ENCODE data around the gene MMP3.

The MMP3 gene

GRCh38 chr11:102819491-102819890 is 23.9 kb downstream of the MMP3 start:
- Histone ChIP-seq H2BK12ac (ENCODE audit: low read length in 2 of 2) (no peak overlapping the region), H3K4me1 (ENCODE audit: control insufficient read depth, insufficient read depth, low read depth, low read length) (no peaks in the 10 kb centered on the region), H4K8ac (ENCODE audit: low read length) (no peak overlapping the region), H3K36me3 (ENCODE audit: control insufficient read depth in 1 of 2, insufficient read depth in 2 of 2, low read depth in 1 of 2, low read length in 2 of 2) (no peaks in the 10 kb centered on the region), H3K4me3 (ENCODE audit: insufficient read depth in 1 of 2, low read depth in 1 of 2, low read length in 2 of 2) (no peak overlapping the region), H3K27me3 (ENCODE audit: control insufficient read depth in 1 of 2, insufficient read depth in 1 of 2, low read length in 2 of 2) (peaks cover 12 to 20% of the 10 kb centered on the region in 2 experiments), H3K9me3 (ENCODE audit: control insufficient read depth, low read length) (peaks cover 4% of the 10 kb centered on the region), H3K18ac (ENCODE audit: low read depth in 1 of 2, low read length in 2 of 2) (no peak overlapping the region), H3K4ac (ENCODE audit: low read depth in 1 of 2, low read length in 2 of 2) (no peak overlapping the region), H2AK5ac (ENCODE audit: low read length, severe bottlenecking) (no peak overlapping the region), H4K91ac (ENCODE audit: low read length) (no peak overlapping the region), H3K4me2 (ENCODE audit: low read length, poor library complexity, severe bottlenecking) (no peak overlapping the region), H2BK120ac (ENCODE audit: low read depth, low read length) (no peak overlapping the region), H2AFZ (ENCODE audit: low read depth, low read length) (no peak overlapping the region), H3K27ac (ENCODE audit: low read length, poor library complexity, severe bottlenecking) (no peak overlapping the region), H3K14ac (ENCODE audit: low read length in 2 of 2) (no peak overlapping the region), H3K9ac (ENCODE audit: low read length) (no peak overlapping the region), H3K23ac (ENCODE audit: low read length in 2 of 2) (no peak overlapping the region), H2BK15ac (ENCODE audit: low read depth, poor library complexity, severe bottlenecking) (no peak overlapping the region), H2BK5ac (ENCODE audit: low read depth, low read length, poor library complexity, severe bottlenecking) (no peak overlapping the region), H3K79me1 (replicated peaks; ENCODE audit: low read length, poor library complexity, severe bottlenecking) (no peaks in the 10 kb centered on the region)
- 65% methylated on average over 6 of the region's 6 CpGs for WGBS
- DNase-seq = no peak

- H3K18ac ChIP-seq (ENCODE audit: low read depth in 1 of 2, low read length in 2 of 2) = no peak overlapping the region
- no peak overlapping the region for H3K4me3 ChIP-seq (ENCODE audit: insufficient read depth in 1 of 2, low read depth in 1 of 2, low read length in 2 of 2)
- no peak overlapping the region for H3K9ac ChIP-seq (ENCODE audit: low read length)
- no peak overlapping the region for H2BK12ac ChIP-seq (ENCODE audit: low read length in 2 of 2)
- no peak overlapping the region for H4K91ac ChIP-seq (ENCODE audit: low read length)
- H3K14ac ChIP-seq (ENCODE audit: low read length in 2 of 2) = no peak overlapping the region
- H3K4ac ChIP-seq (ENCODE audit: low read depth in 1 of 2, low read length in 2 of 2) = no peak overlapping the region
- H2BK15ac ChIP-seq (ENCODE audit: low read depth, poor library complexity, severe bottlenecking) = no peak overlapping the region
- no peak overlapping the region for H2BK120ac ChIP-seq (ENCODE audit: low read depth, low read length)
- H3K4me1 ChIP-seq (ENCODE audit: control insufficient read depth, insufficient read depth, low read depth, low read length) = no peaks in the 10 kb centered on the region
- no peak overlapping the region for H2AK5ac ChIP-seq (ENCODE audit: low read length, severe bottlenecking)
- no peak for DNase-seq
- H2BK5ac ChIP-seq (ENCODE audit: low read depth, low read length, poor library complexity, severe bottlenecking) = no peak overlapping the region
- H3K23ac ChIP-seq (ENCODE audit: low read length in 2 of 2) = no peak overlapping the region
- peaks cover 4% of the 10 kb centered on the region for H3K9me3 ChIP-seq (ENCODE audit: control insufficient read depth, low read length)
- H3K79me1 ChIP-seq (replicated peaks; ENCODE audit: low read length, poor library complexity, severe bottlenecking) = no peaks in the 10 kb centered on the region
- H3K36me3 ChIP-seq (ENCODE audit: control insufficient read depth in 1 of 2, insufficient read depth in 2 of 2, low read depth in 1 of 2, low read length in 2 of 2) = no peaks in the 10 kb centered on the region
- H3K27me3 ChIP-seq (ENCODE audit: control insufficient read depth in 1 of 2, insufficient read depth in 1 of 2, low read length in 2 of 2) = no peaks in the 10 kb centered on the region
- H4K8ac ChIP-seq (ENCODE audit: low read length) = no peak overlapping the region
- H3K4me2 ChIP-seq (ENCODE audit: low read length, poor library complexity, severe bottlenecking) = no peak overlapping the region
- H3K27ac ChIP-seq (ENCODE audit: low read length, poor library complexity, severe bottlenecking) = no peak overlapping the region
- 80% methylated on average over 1 of the region's 1 CpG for WGBS
- no peak overlapping the region for H2AFZ ChIP-seq (ENCODE audit: low read depth, low read length)
Observed at GRCh38 chr11:102813484-102813883, 29.9 kb downstream of the MMP3 start.

- Histone ChIP-seq H2BK15ac (ENCODE audit: low read depth, poor library complexity, severe bottlenecking) (no peak overlapping the region), H2BK12ac (ENCODE audit: low read length in 2 of 2) (no peak overlapping the region), H2BK120ac (ENCODE audit: low read depth, low read length) (no peak overlapping the region), H3K4me3 (ENCODE audit: insufficient read depth in 1 of 2, low read depth in 1 of 2, low read length in 2 of 2) (no peak overlapping the region), H3K4me2 (ENCODE audit: low read length, poor library complexity, severe bottlenecking) (no peak overlapping the region), H2AFZ (ENCODE audit: low read depth, low read length) (no peak overlapping the region), H3K27ac (ENCODE audit: low read length, poor library complexity, severe bottlenecking) (no peak overlapping the region), H3K9ac (ENCODE audit: low read length) (no peak overlapping the region), H4K8ac (ENCODE audit: low read length) (no peak overlapping the region), H3K4ac (ENCODE audit: low read depth in 1 of 2, low read length in 2 of 2) (no peak overlapping the region), H2AK5ac (ENCODE audit: low read length, severe bottlenecking) (no peak overlapping the region), H4K91ac (ENCODE audit: low read length) (no peak overlapping the region), H3K4me1 (ENCODE audit: control insufficient read depth, insufficient read depth, low read depth, low read length) (no peaks in the 10 kb centered on the region), H3K18ac (ENCODE audit: low read depth in 1 of 2, low read length in 2 of 2) (no peak overlapping the region), H2BK5ac (ENCODE audit: low read depth, low read length, poor library complexity, severe bottlenecking) (no peak overlapping the region), H3K14ac (ENCODE audit: low read length in 2 of 2) (no peak overlapping the region), H3K36me3 (ENCODE audit: control insufficient read depth in 1 of 2, insufficient read depth in 2 of 2, low read depth in 1 of 2, low read length in 2 of 2) (no peaks in the 10 kb centered on the region), H3K79me1 (replicated peaks; ENCODE audit: low read length, poor library complexity, severe bottlenecking) (no peaks in the 10 kb centered on the region), H3K9me3 (ENCODE audit: control insufficient read depth, low read length) (peaks cover 4% of the 10 kb centered on the region), H3K23ac (ENCODE audit: low read length in 2 of 2) (no peak overlapping the region), H3K27me3 (ENCODE audit: control insufficient read depth in 1 of 2, insufficient read depth in 1 of 2, low read length in 2 of 2) (no peaks in the 10 kb centered on the region)
- 100% methylated on average over 3 of the region's 3 CpGs for WGBS
- DNase-seq = no peak
Observed at GRCh38 chr11:102812188-102812587, 31.2 kb downstream of the MMP3 start.

- Histone ChIP-seq H2AK5ac (ENCODE audit: low read length, severe bottlenecking) (no peak overlapping the region), H2BK5ac (ENCODE audit: low read depth, low read length, poor library complexity, severe bottlenecking) (no peak overlapping the region), H3K9ac (ENCODE audit: low read length) (no peak overlapping the region), H3K4ac (ENCODE audit: low read depth in 1 of 2, low read length in 2 of 2) (no peak overlapping the region), H3K36me3 (ENCODE audit: control insufficient read depth in 1 of 2, insufficient read depth in 2 of 2, low read depth in 1 of 2, low read length in 2 of 2) (no peaks in the 10 kb centered on the region), H4K8ac (ENCODE audit: low read length) (no peak overlapping the region), H3K27ac (ENCODE audit: low read length, poor library complexity, severe bottlenecking) (no peak overlapping the region), H2BK12ac (ENCODE audit: low read length in 2 of 2) (no peak overlapping the region), H3K23ac (ENCODE audit: low read length in 2 of 2) (no peak overlapping the region), H3K4me2 (ENCODE audit: low read length, poor library complexity, severe bottlenecking) (no peak overlapping the region), H4K91ac (ENCODE audit: low read length) (no peak overlapping the region), H3K14ac (ENCODE audit: low read length in 2 of 2) (no peak overlapping the region), H3K79me1 (replicated peaks; ENCODE audit: low read length, poor library complexity, severe bottlenecking) (no peaks in the 10 kb centered on the region), H3K27me3 (ENCODE audit: control insufficient read depth in 1 of 2, insufficient read depth in 1 of 2, low read length in 2 of 2) (no peaks in the 10 kb centered on the region), H3K4me1 (ENCODE audit: control insufficient read depth, insufficient read depth, low read depth, low read length) (peaks cover 2% of the 10 kb centered on the region), H3K4me3 (ENCODE audit: insufficient read depth in 1 of 2, low read depth in 1 of 2, low read length in 2 of 2) (no peak overlapping the region), H2AFZ (ENCODE audit: low read depth, low read length) (no peak overlapping the region), H2BK120ac (ENCODE audit: low read depth, low read length) (no peak overlapping the region), H2BK15ac (ENCODE audit: low read depth, poor library complexity, severe bottlenecking) (no peak overlapping the region), H3K18ac (ENCODE audit: low read depth in 1 of 2, low read length in 2 of 2) (no peak overlapping the region), H3K9me3 (ENCODE audit: control insufficient read depth, low read length) (no peaks in the 10 kb centered on the region)
- DNase-seq = peak; percentile 49
- WGBS = 10% methylated on average over 3 of the region's 3 CpGs
Observed at GRCh38 chr11:102810950-102811660, 32.3 kb downstream of the MMP3 start.
